HCT116 (cell line): ENCODE data around the gene SCFD2. TPM values are rescaled to one million over a fixed set of nuclear protein-coding genes. Genes with fewer than 3 reads are reported as not detected.

Source experiments
- ATAC-seq: fragments of 200-7000 bp; cut with Tn5 transposase; 2 replicates; pipeline ENCODE4 v1.9.1; 2020; ENCODE audit warnings: mild to moderate bottlenecking, moderate library complexity
- BruUV-seq: library from RNA; stranded (reverse); fragments of 400-500 nt; replicated peaks from 2 replicates; lab custom pipeline; 2021; lab: Mats Ljungman, UMichigan
- CTCF ChIA-PET: fragments of 300-600 bp; sonication (Branson Sonifier 250); formaldehyde crosslinking; loops from one replicate; lab custom pipeline; 2021; ENCODE audit warnings: antibody characterized with exemption; lab: Charles Lee
- POLR2A ChIA-PET: fragments of 300-600, 350-600 bp; sonication (Branson Sonifier 250); formaldehyde crosslinking; loops from one replicate; lab custom pipeline; 2021; ENCODE audit warnings: antibody characterized with exemption; lab: Charles Lee
- RAD21 ChIA-PET, 2 experiments: fragments of 300-600 bp; sonication (Branson Sonifier 250); formaldehyde crosslinking; loops; one replicate each; lab custom pipeline; 2023; ENCODE audit warnings: low total read pairs in 2 of 2; ENCODE audit not compliant: uncharacterized antibody in 2 of 2, unreplicated experiment in 2 of 2, low non-redundant PET in 1 of 2; lab: Charles Lee
- DNase-seq: peaks from one replicate; pipeline ENCODE4 v3.0.0-alpha.2; 2010; ENCODE audit warnings: low read depth, low spot score
- H2AFZ ChIP-seq: fragments of 200-600 bp; shearing (Covaris generic), sonication (generic); 2 replicates; pipeline ENCODE4 v1.6.1; 2017; ENCODE audit warnings: low read depth, mixed run types, mixed read lengths, antibody characterized with exemption, low read length; ENCODE audit not compliant: poor library complexity, severe bottlenecking
- H3K27ac ChIP-seq: 2 replicates; pipeline ENCODE4 v1.5.1; 2012; ENCODE audit warnings: low read depth, low read length
- H3K27me3 ChIP-seq: fragments of 200-600 bp; sonication (generic); 2 replicates; pipeline ENCODE4 v1.6.1; 2016; ENCODE audit warnings: mixed run types, low read length, mixed read lengths; ENCODE audit not compliant: insufficient read depth
- H3K36me3 ChIP-seq, 2 experiments: fragments of 200-500 bp in 1 of 2; fragments of 200-600 bp in 1 of 2; sonication (Bioruptor generic) in 1 of 2; sonication (generic) in 1 of 2; 2 replicates each; pipeline versions ENCODE4 v1.5.1 to v1.6.1; 2014 to 2016; ENCODE audit warnings: low read length in 2 of 2, inconsistent platforms in 1 of 2, mixed read lengths in 1 of 2, mixed run types in 1 of 2; ENCODE audit not compliant: insufficient read depth in 2 of 2, control insufficient read depth in 1 of 2
- H3K4me1 ChIP-seq, 2 experiments: fragments of 200-600 bp in 1 of 2; sonication (generic) in 1 of 2; 2 replicates each; pipeline versions ENCODE4 v1.5.1 to v1.6.1; 2012 to 2017; ENCODE audit warnings: low read length in 2 of 2, inconsistent platforms in 1 of 2, mild to moderate bottlenecking in 1 of 2, mixed read lengths in 1 of 2, mixed run types in 1 of 2, moderate library complexity in 1 of 2; ENCODE audit not compliant: insufficient read depth in 2 of 2, control insufficient read depth in 1 of 2
- H3K4me2 ChIP-seq: fragments of 200-600 bp; sonication (generic); 2 replicates; pipeline ENCODE4 v1.6.1; 2017; ENCODE audit warnings: mixed run types, low read length, mixed read lengths
- H3K4me3 ChIP-seq, 2 experiments: fragments of 200-600 bp in 1 of 2; sonication (generic) in 1 of 2; replicated peaks in 1 of 2; 2 replicates each; pipeline ENCODE4 v1.5.1; 2011 to 2016; ENCODE audit warnings: low read length in 2 of 2, control low read depth in 1 of 2, low read depth in 1 of 2, mild to moderate bottlenecking in 1 of 2, mixed read lengths in 1 of 2, mixed run types in 1 of 2
- H3K79me2 ChIP-seq: fragments of 200-600 bp; sonication (generic); 2 replicates; pipeline ENCODE4 v1.6.1; 2017; ENCODE audit warnings: mild to moderate bottlenecking, mixed run types, low read length, moderate library complexity, mixed read lengths; ENCODE audit not compliant: insufficient read depth
- H3K9ac ChIP-seq: fragments of 200-600 bp; sonication (generic); 2 replicates; pipeline ENCODE4 v1.6.1; 2016; ENCODE audit warnings: low read length, mixed read lengths
- H3K9me2 ChIP-seq: fragments of 200-600 bp; sonication (generic), shearing (Covaris generic); 2 replicates; pipeline ENCODE4 v1.6.1; 2017; ENCODE audit warnings: mixed run types, mild to moderate bottlenecking, moderate library complexity; ENCODE audit not compliant: insufficient read depth
- H3K9me3 ChIP-seq, 2 experiments: fragments of 200-500 bp in 1 of 2; fragments of 200-600 bp in 1 of 2; sonication (Bioruptor generic) in 1 of 2; sonication (generic) in 1 of 2; 2 replicates each; pipeline ENCODE4 v1.6.1; 2014 to 2017; ENCODE audit warnings: low read length in 2 of 2, mixed read lengths in 2 of 2, inconsistent platforms in 1 of 2, low read depth in 1 of 2, mild to moderate bottlenecking in 1 of 2, mixed run types in 1 of 2, moderate library complexity in 1 of 2; ENCODE audit not compliant: control insufficient read depth in 1 of 2, insufficient read depth in 1 of 2
- H4K20me1 ChIP-seq: fragments of 200-600 bp; sonication (generic), shearing (Covaris generic); 2 replicates; pipeline ENCODE4 v1.6.1; 2017; ENCODE audit warnings: mixed run types, mild to moderate bottlenecking, moderate library complexity; ENCODE audit not compliant: insufficient read depth
- ATF3 ChIP-seq: IDR thresholded peaks from 2 replicates; pipeline ENCODE4 v1.6.1; 2012
- CEBPB ChIP-seq: IDR thresholded peaks from 2 replicates; pipeline ENCODE4 v1.6.1; 2012; ENCODE audit warnings: low read depth
- ELF1 ChIP-seq: IDR thresholded peaks from 2 replicates; pipeline ENCODE4 v1.6.1; 2012; ENCODE audit warnings: low read depth, borderline replicate concordance
- JUND ChIP-seq: IDR thresholded peaks from 2 replicates; pipeline ENCODE4 v1.6.1; 2012
- POLR2A ChIP-seq: IDR thresholded peaks from 2 replicates; pipeline ENCODE4 v1.7.0; 2011; ENCODE audit warnings: borderline replicate concordance; ENCODE audit not compliant: insufficient read depth, insufficient read length; ENCODE audit errors: extremely low read depth
- REST ChIP-seq: IDR thresholded peaks from 2 replicates; pipeline ENCODE4 v1.6.1; 2012; ENCODE audit warnings: low read depth
- SIN3A ChIP-seq: IDR thresholded peaks from 2 replicates; pipeline ENCODE4 v1.6.1; 2012; ENCODE audit warnings: low read depth
- YY1 ChIP-seq: IDR thresholded peaks from 2 replicates; pipeline ENCODE4 v1.6.1; 2011; ENCODE audit warnings: low read length, low read depth, moderate library complexity, mild to moderate bottlenecking; ENCODE audit not compliant: insufficient replicate concordance; ENCODE audit errors: extremely low read depth
- ZFX ChIP-seq: fragments of 450-650 bp; IDR thresholded peaks from 2 replicates; pipeline ENCODE4 v1.6.1; 2017
- intact Hi-C: fragments of 100-400 bp; cut with micrococcal nuclease; formaldehyde crosslinking; loops from 2 replicates; pipeline ENCODE4 v1.10.0; 2022
- total RNA-seq: library from RNA; stranded (reverse); gene quantifications from one replicate; pipeline ENCODE4 v1.2.1, GENCODE V29; 2021; ENCODE audit not compliant: unreplicated experiment

SCFD2 gene
- total RNA-seq, 1 experiment from 2014 or later: 13.6 TPM

GRCh38 chr4:52942936-52943335 lies 422.9 kb downstream of the SCFD2 start:
- H4K20me1 ChIP-seq: no peaks in the 10 kb centered on the region
- ChIA-PET CTCF (no interaction called here), POLR2A (no interaction called here), RAD21 (no interaction called here)
- no peaks in the 10 kb centered on the region for H3K36me3 ChIP-seq
- H3K27me3 ChIP-seq: no peaks in the 10 kb centered on the region
- no peaks in the 10 kb centered on the region for H3K9me2 ChIP-seq
- H3K4me3 ChIP-seq: no peak overlapping the region
- no peak overlapping the region for H2AFZ ChIP-seq
- no peaks in the 10 kb centered on the region for H3K9me3 ChIP-seq
- BruUV-seq: no TSS peak
- no peaks in the 10 kb centered on the region for H3K79me2 ChIP-seq
- intact Hi-C loops: no loop called here
- no peak for TF ChIP-seq POLR2A
- no peak for TF ChIP-seq YY1
- TF ChIP-seq ZFX: no peak
- no peak for TF ChIP-seq JUND
- TF ChIP-seq ELF1: no peak
- no peak for TF ChIP-seq REST
- no peak for TF ChIP-seq ATF3
- TF ChIP-seq CEBPB: no peak
- TF ChIP-seq SIN3A: no peak
- H3K4me1 ChIP-seq: no peaks in the 10 kb centered on the region
- no peak for DNase-seq
- H3K4me2 ChIP-seq: no peak overlapping the region
- H3K27ac ChIP-seq: no peak overlapping the region
- no peak overlapping the region for H3K9ac ChIP-seq
- ATAC-seq: no peak
